T-helper 9 cell (primary cell): ENCODE measurements around the gene TAGAP.
"Not testable (repeated sequence)": the region's sequence is repeated elsewhere in the genome, so short reads cannot be mapped to it uniquely, and the experiment has no call there.

Experiments
- DNase-seq: peaks from one replicate; pipeline ENCODE4 v3.0.0-alpha.2; 2020

TAGAP gene

DNA sequence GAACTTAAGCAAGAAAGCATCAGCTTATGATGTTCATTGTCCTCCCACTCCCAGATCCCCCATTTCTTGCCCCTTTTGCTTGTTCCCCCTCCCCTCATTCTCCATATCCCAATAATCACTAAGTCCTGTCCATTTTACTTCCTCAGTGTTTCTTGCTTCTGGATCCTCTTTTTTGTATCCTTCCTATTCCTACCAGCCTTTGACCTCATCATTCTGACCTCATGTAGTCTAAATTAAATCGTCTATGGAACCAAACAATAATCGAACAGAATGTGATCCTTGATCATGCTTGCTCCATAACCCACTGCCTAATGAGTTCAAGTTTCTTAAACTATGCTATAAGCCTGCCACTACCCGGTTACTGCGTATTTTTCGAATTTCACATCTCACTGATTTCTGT, 39.4 kb downstream of the TAGAP start:
- no peak for DNase-seq

DNA sequence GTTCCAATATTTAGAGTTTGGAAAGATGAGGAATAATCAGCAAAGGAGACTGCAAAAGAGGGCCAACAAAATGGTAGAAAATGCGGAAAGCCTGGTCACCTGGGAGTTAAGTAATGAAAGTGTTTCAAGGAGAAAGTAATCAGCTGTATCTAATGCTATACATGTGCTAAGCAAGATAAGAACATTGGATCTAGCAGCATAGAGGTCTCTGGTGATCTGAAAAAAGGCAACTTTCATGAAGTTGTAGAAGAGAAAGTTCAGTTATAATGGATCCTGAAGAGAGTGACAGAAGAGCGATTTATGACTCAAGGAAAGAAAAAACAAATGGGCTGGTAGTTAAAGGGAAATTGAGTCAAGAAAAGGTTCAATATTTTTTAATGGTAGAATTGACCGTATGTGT, 40.2 kb downstream of the TAGAP start:
- DNase-seq = no peak

GRCh38 chr6:159002432-159003155, 42.2 kb downstream of the TAGAP start:
- no peak for DNase-seq

- peak; percentile 79 for DNase-seq
Measured at GRCh38 chr6:158999666-159000403, 45.0 kb downstream of the TAGAP start, which contains the start of gene RSPH3. Gene RSPH3 (minus strand): TSS chr6:159000202. CDS start chr6:158999550, 652 bp downstream.

GRCh38 chr6:158999154-158999665, 45.6 kb downstream of the TAGAP start:
- DNase-seq = no peak

DNA sequence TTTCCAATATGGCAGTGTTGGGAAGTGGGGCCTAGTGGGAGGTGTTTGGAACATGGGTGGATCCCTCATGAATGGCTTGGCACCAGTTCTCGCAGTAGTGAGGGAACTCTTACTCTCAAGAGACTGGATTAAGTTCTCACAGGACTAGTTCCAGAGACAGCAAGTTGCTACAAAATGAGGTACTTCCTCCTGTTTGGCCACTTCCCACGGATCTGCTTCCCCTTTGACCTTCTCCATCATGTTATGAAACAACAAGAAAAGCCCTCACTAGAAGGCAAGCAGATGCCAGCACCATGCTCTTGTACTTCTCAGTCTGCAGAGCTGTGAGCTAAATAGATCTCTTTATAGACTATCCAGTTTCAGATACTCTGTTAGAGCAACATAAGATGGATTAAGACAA, 47.9 kb downstream of the TAGAP start:
- no peak for DNase-seq

- DNase-seq = no peak
Measured at GRCh38 chr6:158993639-158994038, 51.2 kb downstream of the TAGAP start.

- no peak for DNase-seq
Measured at GRCh38 chr6:158991017-158991723, 53.6 kb downstream of the TAGAP start.

DNA sequence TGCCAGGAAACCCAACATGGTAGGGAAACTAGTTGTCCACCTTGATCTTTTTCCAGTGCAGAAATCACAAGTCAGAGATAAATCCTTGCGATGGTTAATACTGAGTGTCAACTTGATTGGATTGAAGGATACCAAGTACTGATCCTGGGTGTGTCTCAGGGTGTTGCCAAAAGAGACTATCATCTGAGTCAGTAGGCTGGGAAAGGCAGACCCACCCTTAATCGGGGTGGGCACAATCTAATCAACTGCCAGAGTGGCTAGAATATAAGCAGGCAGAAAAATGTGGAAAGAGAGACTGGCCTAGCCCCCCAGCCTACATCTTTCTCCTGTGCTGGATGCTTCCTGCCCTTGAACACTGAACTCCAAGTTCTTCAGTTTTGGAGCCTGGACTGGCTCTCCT, 55.1 kb downstream of the TAGAP start:
- DNase-seq = not testable (repeated sequence)

DNA sequence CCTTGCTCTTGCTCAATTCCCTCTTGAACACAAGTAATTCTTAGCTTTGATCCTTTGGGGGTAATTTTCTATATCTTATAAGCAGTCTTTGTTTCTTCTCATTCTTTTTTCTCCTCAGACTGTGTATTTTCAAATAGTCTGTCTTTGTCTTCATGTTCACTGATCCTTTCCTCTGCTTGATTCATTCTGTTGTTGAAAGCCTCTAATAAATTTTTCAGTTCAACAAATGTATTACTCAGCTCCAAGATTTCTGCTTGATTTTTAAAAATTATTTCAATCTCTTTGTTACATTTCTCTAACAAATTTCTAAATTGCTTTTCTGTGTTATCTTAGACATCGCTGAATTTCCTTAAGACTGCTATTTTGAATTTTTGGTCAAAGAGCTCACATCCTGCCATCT, 56.3 kb downstream of the TAGAP start:
- DNase-seq = no peak

DNA sequence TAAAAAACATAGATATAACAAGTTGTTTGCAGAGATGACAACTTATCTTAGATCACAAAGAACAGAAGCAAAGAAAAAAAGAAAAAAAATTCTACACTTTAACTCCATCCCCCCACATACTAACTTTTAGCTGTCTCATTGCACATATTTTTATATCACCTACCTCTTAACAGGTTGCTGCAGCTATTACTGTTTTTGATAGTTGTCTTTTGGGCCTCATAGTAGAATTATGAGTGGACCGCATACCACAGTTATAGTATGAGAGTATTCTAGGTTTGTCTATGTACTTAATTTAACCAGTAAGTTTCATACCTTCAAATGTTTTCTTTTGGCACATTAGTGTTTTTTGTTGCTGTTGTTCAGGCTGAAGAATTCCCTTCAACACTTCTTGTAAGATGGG, 57.1 kb downstream of the TAGAP start:
- no peak for DNase-seq
